ENCODE data around the gene TUBA1C.

GRCh38 chr12:49261721-49262120 is 3.2 kb upstream of the TUBA1C start:
- no peak for TF ChIP-seq TAF1 (IDR thresholded peaks at IDR 0.05; ENCODE audit: low read depth)
- no peak for TF ChIP-seq RAD21 (IDR thresholded peaks at IDR 0.05; ENCODE audit: low read depth)
- TF ChIP-seq CEBPB (IDR thresholded peaks at IDR 0.05), result no peak
- no peak for TF ChIP-seq EP300 (IDR thresholded peaks at IDR 0.05; ENCODE audit: borderline replicate concordance)
- TF ChIP-seq YY1 (IDR thresholded peaks at IDR 0.05; ENCODE audit: low read depth), result no peak
- TF ChIP-seq, protein P1, sequence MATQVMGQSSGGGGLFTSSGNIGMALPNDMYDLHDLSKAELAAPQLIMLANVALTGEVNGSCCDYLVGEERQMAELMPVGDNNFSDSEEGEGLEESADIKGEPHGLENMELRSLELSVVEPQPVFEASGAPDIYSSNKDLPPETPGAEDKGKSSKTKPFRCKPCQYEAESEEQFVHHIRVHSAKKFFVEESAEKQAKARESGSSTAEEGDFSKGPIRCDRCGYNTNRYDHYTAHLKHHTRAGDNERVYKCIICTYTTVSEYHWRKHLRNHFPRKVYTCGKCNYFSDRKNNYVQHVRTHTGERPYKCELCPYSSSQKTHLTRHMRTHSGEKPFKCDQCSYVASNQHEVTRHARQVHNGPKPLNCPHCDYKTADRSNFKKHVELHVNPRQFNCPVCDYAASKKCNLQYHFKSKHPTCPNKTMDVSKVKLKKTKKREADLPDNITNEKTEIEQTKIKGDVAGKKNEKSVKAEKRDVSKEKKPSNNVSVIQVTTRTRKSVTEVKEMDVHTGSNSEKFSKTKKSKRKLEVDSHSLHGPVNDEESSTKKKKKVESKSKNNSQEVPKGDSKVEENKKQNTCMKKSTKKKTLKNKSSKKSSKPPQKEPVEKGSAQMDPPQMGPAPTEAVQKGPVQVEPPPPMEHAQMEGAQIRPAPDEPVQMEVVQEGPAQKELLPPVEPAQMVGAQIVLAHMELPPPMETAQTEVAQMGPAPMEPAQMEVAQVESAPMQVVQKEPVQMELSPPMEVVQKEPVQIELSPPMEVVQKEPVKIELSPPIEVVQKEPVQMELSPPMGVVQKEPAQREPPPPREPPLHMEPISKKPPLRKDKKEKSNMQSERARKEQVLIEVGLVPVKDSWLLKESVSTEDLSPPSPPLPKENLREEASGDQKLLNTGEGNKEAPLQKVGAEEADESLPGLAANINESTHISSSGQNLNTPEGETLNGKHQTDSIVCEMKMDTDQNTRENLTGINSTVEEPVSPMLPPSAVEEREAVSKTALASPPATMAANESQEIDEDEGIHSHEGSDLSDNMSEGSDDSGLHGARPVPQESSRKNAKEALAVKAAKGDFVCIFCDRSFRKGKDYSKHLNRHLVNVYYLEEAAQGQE (IDR thresholded peaks at IDR 0.05; ENCODE audit: low read depth), result no peak
- no peak for TF ChIP-seq NFIC (IDR thresholded peaks at IDR 0.05)
- TF ChIP-seq, protein P2, sequence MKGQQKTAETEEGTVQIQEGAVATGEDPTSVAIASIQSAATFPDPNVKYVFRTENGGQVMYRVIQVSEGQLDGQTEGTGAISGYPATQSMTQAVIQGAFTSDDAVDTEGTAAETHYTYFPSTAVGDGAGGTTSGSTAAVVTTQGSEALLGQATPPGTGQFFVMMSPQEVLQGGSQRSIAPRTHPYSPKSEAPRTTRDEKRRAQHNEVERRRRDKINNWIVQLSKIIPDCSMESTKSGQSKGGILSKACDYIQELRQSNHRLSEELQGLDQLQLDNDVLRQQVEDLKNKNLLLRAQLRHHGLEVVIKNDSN (IDR thresholded peaks at IDR 0.05), result no peak
- no peak for TF ChIP-seq EGR1 (IDR thresholded peaks at IDR 0.05)
- no peak for TF ChIP-seq TCF12 (IDR thresholded peaks at IDR 0.05; ENCODE audit: low read depth)
- TF ChIP-seq, protein P3, sequence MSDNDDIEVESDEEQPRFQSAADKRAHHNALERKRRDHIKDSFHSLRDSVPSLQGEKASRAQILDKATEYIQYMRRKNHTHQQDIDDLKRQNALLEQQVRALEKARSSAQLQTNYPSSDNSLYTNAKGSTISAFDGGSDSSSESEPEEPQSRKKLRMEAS (IDR thresholded peaks at IDR 0.05), result no peak
- no peak for TF ChIP-seq FOXM1 (IDR thresholded peaks at IDR 0.05; ENCODE audit: borderline replicate concordance, low read depth)
- TF ChIP-seq TEAD4 (IDR thresholded peaks at IDR 0.05), result no peak
